Nephron (organoid): ENCODE data around the gene CBY3.
A peak's percentile ranks its signal among the peaks of the same experiment; 100 is the strongest.
"Not testable (repeated sequence)": the region's sequence is repeated elsewhere in the genome, so short reads cannot be mapped to it uniquely, and the experiment has no call there.

Experiments
- H3K27ac Mint-ChIP-seq, 3 experiments: 2 replicates each; pipeline ENCODE4 v1.8.0; 2020; ENCODE audit warnings: mixed read lengths in 3 of 3, mild to moderate bottlenecking in 2 of 3, moderate library complexity in 1 of 3
- H3K27me3 Mint-ChIP-seq: 2 replicates; pipeline ENCODE4 v1.8.0; 2021; ENCODE audit warnings: low read depth, mild to moderate bottlenecking, moderate library complexity, mixed read lengths
- H3K36me3 Mint-ChIP-seq: 2 replicates; pipeline ENCODE4 v1.8.0; 2020; ENCODE audit warnings: low read depth, mixed read lengths
- H3K4me1 Mint-ChIP-seq: 2 replicates; pipeline ENCODE4 v1.8.0; 2020; ENCODE audit warnings: mixed read lengths
- H3K4me3 Mint-ChIP-seq, 3 experiments: 2 replicates each; pipeline ENCODE4 v1.8.0; 2020; ENCODE audit warnings: mild to moderate bottlenecking in 3 of 3, mixed read lengths in 3 of 3, moderate library complexity in 2 of 3
- H3K9me3 Mint-ChIP-seq: 2 replicates; pipeline ENCODE4 v1.8.0; 2020; ENCODE audit warnings: mixed read lengths
- CTCF ChIP-seq, 3 experiments: fragments of 200-600 bp; sonication (generic); IDR thresholded peaks; one replicate each; pipeline ENCODE4 v1.5.0; 2021; ENCODE audit warnings: antibody characterized with exemption in 3 of 3; ENCODE audit not compliant: unreplicated experiment in 3 of 3

CBY3 gene

GRCh38 chr5:179697993-179698934 lies 17.4 kb upstream of the CBY3 start:
- H3K4me3 Mint-ChIP-seq, result peak overlapping the region; percentile 92 to 100 (median 100)
- peaks cover 23% of the 10 kb centered on the region for H3K36me3 Mint-ChIP-seq
- H3K9me3 Mint-ChIP-seq, result no peaks in the 10 kb centered on the region
- H3K27me3 Mint-ChIP-seq, result no peaks in the 10 kb centered on the region
- H3K27ac Mint-ChIP-seq, result peak overlapping the region; percentile 98 to 99 (median 99)
- H3K4me1 Mint-ChIP-seq, result peaks cover 41% of the 10 kb centered on the region
- TF ChIP-seq CTCF (IDR thresholded peaks at IDR 0.05; ENCODE audit: unreplicated experiment in 3 of 3), result no peak

- H3K36me3 Mint-ChIP-seq, result peaks cover 20% of the 10 kb centered on the region
- peak overlapping the region; percentile 98 to 99 (median 99) for H3K27ac Mint-ChIP-seq
- peak overlapping the region; percentile 92 to 100 (median 100) for H3K4me3 Mint-ChIP-seq
- not testable (repeated sequence) for H3K9me3 Mint-ChIP-seq, H3K27me3 Mint-ChIP-seq
- H3K4me1 Mint-ChIP-seq, result peaks cover 40% of the 10 kb centered on the region
Observed at GRCh38 chr5:179697543-179697942, 16.7 kb upstream of the CBY3 start.

GRCh38 chr5:179697108-179697507 lies 16.3 kb upstream of the CBY3 start:
- Mint-ChIP-seq H3K27me3 (no peaks in the 10 kb centered on the region), H3K4me1 (peaks cover 36% of the 10 kb centered on the region), H3K4me3 (peak overlapping the region; percentile 62 to 100 (median 100)), H3K9me3 (no peaks in the 10 kb centered on the region), H3K36me3 (peaks cover 16% of the 10 kb centered on the region), H3K27ac (peak overlapping the region; percentile 67 to 99 (median 98))
- no peak for TF ChIP-seq CTCF (IDR thresholded peaks at IDR 0.05; ENCODE audit: unreplicated experiment in 3 of 3)

GRCh38 chr5:179696603-179697002 lies 15.8 kb upstream of the CBY3 start:
- Mint-ChIP-seq H3K36me3 (peaks cover 13% of the 10 kb centered on the region), H3K27ac (peak overlapping the region; percentile 39 to 99 (median 77)), H3K4me3 (peak overlapping the region; percentile 3 to 26 (median 9)), H3K27me3 (no peaks in the 10 kb centered on the region), H3K9me3 (no peaks in the 10 kb centered on the region), H3K4me1 (peaks cover 35% of the 10 kb centered on the region)
- TF ChIP-seq CTCF (IDR thresholded peaks at IDR 0.05; ENCODE audit: unreplicated experiment in 3 of 3), result no peak

- TF ChIP-seq CTCF (IDR thresholded peaks at IDR 0.05; ENCODE audit: unreplicated experiment in 3 of 3), result no peak
- H3K36me3 Mint-ChIP-seq, result peaks cover 3% of the 10 kb centered on the region
- no peaks in the 10 kb centered on the region for H3K27me3 Mint-ChIP-seq
- H3K27ac Mint-ChIP-seq, result peak overlapping the region; percentile 4 to 26 (median 8)
- H3K4me1 Mint-ChIP-seq, result peaks cover 23% of the 10 kb centered on the region
- no peaks in the 10 kb centered on the region for H3K9me3 Mint-ChIP-seq
- H3K4me3 Mint-ChIP-seq, result peak overlapping the region in 1 of 3 experiments; percentile 34
Observed at GRCh38 chr5:179694561-179694960, 13.7 kb upstream of the CBY3 start.

- H3K36me3 Mint-ChIP-seq, H3K4me3 Mint-ChIP-seq, H3K27ac Mint-ChIP-seq, H3K9me3 Mint-ChIP-seq, H3K27me3 Mint-ChIP-seq, H3K4me1 Mint-ChIP-seq: not testable (repeated sequence)
Observed at GRCh38 chr5:179689212-179689611, 8.4 kb upstream of the CBY3 start.
